Liver (tissue), 9 donors: ENCODE measurements around the gene PTPRQ. TPM values are rescaled to one million over a fixed set of nuclear protein-coding genes. Genes with fewer than 3 reads are reported as not detected.

Source experiments
- DNase-seq: peaks from one replicate; pipeline ENCODE4 v3.0.0-alpha.2; 2017; ENCODE audit warnings: low spot score
- H3K27ac ChIP-seq, 2 donors: one replicate each; pipeline ENCODE4 v1.7.0; 2013; ENCODE audit warnings: inconsistent platforms in 2 of 2, low read length in 2 of 2, control low read depth in 1 of 2, low read depth in 1 of 2, mild to moderate bottlenecking in 1 of 2
- H3K27me3 ChIP-seq, 4 donors: one replicate each; pipeline versions ENCODE4 v1.6.1 to v1.7.0; 2013; ENCODE audit warnings: low read length in 3 of 4, inconsistent platforms in 1 of 4, mild to moderate bottlenecking in 1 of 4, moderate library complexity in 1 of 4; ENCODE audit not compliant: control insufficient read depth in 4 of 4, insufficient read depth in 4 of 4
- H3K36me3 ChIP-seq, 4 donors: one replicate each; pipeline versions ENCODE4 v1.6.1 to v1.7.0; 2013; ENCODE audit warnings: low read length in 3 of 4, mild to moderate bottlenecking in 3 of 4, low read depth in 1 of 4, moderate library complexity in 1 of 4; ENCODE audit not compliant: control insufficient read depth in 4 of 4, insufficient read depth in 3 of 4
- H3K4me1 ChIP-seq, 4 donors: one replicate each; pipeline versions ENCODE4 v1.6.1 to v1.7.0; 2013; ENCODE audit warnings: low read length in 3 of 4, mild to moderate bottlenecking in 3 of 4, moderate library complexity in 1 of 4; ENCODE audit not compliant: control insufficient read depth in 4 of 4, insufficient read depth in 4 of 4
- H3K4me3 ChIP-seq, 3 donors: one replicate each; pipeline versions ENCODE4 v1.6.1 to v1.7.0; 2013; ENCODE audit warnings: low read length in 3 of 3, control low read depth in 1 of 3, low read depth in 1 of 3, mild to moderate bottlenecking in 1 of 3
- H3K9ac ChIP-seq, 2 donors: one replicate each; pipeline ENCODE4 v1.7.0; 2013; ENCODE audit warnings: low read length in 2 of 2, mild to moderate bottlenecking in 2 of 2, moderate library complexity in 2 of 2, control low read depth in 1 of 2, low read depth in 1 of 2
- H3K9me3 ChIP-seq, 4 donors: one replicate each; pipeline versions ENCODE4 v1.6.1 to v1.7.0; 2013; ENCODE audit warnings: low read length in 3 of 4; ENCODE audit not compliant: control insufficient read depth in 4 of 4
- CTCF ChIP-seq: fragments of 150-350 bp; IDR thresholded peaks from 2 replicates; pipeline ENCODE4 v1.5.1; 2017; ENCODE audit warnings: improper control_type of control experiment, low read depth, low read length; ENCODE audit not compliant: missing input control
- EGR1 ChIP-seq, 2 donors: IDR thresholded peaks; 2 replicates each; pipeline ENCODE4 v1.6.1; 2016 to 2018; ENCODE audit warnings: antibody characterized with exemption in 2 of 2, low read depth in 2 of 2
- FOXA1 ChIP-seq: IDR thresholded peaks from 2 replicates; pipeline ENCODE4 v1.6.1; 2016; ENCODE audit warnings: antibody characterized with exemption
- FOXA2 ChIP-seq: IDR thresholded peaks from 2 replicates; pipeline ENCODE4 v1.6.1; 2016; ENCODE audit warnings: antibody characterized with exemption
- GABPA ChIP-seq, 2 donors: IDR thresholded peaks in 1 of 2; conservative IDR thresholded peaks in 1 of 2; 2 replicates each; pipeline ENCODE4 v1.6.1; 2016; ENCODE audit warnings: antibody characterized with exemption in 2 of 2, mild to moderate bottlenecking in 1 of 2, moderate library complexity in 1 of 2
- HNF4A ChIP-seq, 2 donors: conservative IDR thresholded peaks; 2 replicates each; pipeline ENCODE4 v1.6.1; 2016; ENCODE audit warnings: antibody characterized with exemption in 2 of 2, mild to moderate bottlenecking in 2 of 2
- HNF4G ChIP-seq: IDR thresholded peaks from 2 replicates; pipeline ENCODE4 v1.6.1; 2016; ENCODE audit warnings: antibody characterized with exemption
- JUND ChIP-seq, 2 donors: IDR thresholded peaks; 2 replicates each; pipeline ENCODE4 v1.6.1; 2016; ENCODE audit warnings: antibody characterized with exemption in 2 of 2
- MAX ChIP-seq: IDR thresholded peaks from 2 replicates; pipeline ENCODE4 v1.6.1; 2016; ENCODE audit warnings: antibody characterized with exemption
- RAD21 ChIP-seq, 2 donors: IDR thresholded peaks; 2 replicates each; pipeline ENCODE4 v1.6.1; 2016; ENCODE audit warnings: antibody characterized with exemption in 2 of 2, mild to moderate bottlenecking in 2 of 2
- REST ChIP-seq: IDR thresholded peaks from 2 replicates; pipeline ENCODE4 v1.6.1; 2016; ENCODE audit warnings: antibody characterized with exemption, mild to moderate bottlenecking
- RXRA ChIP-seq, 2 donors: IDR thresholded peaks; 2 replicates each; pipeline ENCODE4 v1.6.1; 2017 to 2018; ENCODE audit warnings: antibody characterized with exemption in 2 of 2, mild to moderate bottlenecking in 1 of 2
- SP1 ChIP-seq: IDR thresholded peaks from 2 replicates; pipeline ENCODE4 v1.6.1; 2018; ENCODE audit warnings: antibody characterized with exemption, mild to moderate bottlenecking
- TAF1 ChIP-seq: conservative IDR thresholded peaks from 2 replicates; pipeline ENCODE4 v1.6.1; 2016; ENCODE audit warnings: antibody characterized with exemption, mild to moderate bottlenecking
- YY1 ChIP-seq: IDR thresholded peaks from 2 replicates; pipeline ENCODE4 v1.6.1; 2016; ENCODE audit warnings: antibody characterized with exemption, mild to moderate bottlenecking
- ZBTB33 ChIP-seq: IDR thresholded peaks from 2 replicates; pipeline ENCODE4 v1.6.1; 2016; ENCODE audit warnings: antibody characterized with exemption
- WGBS: extraction: QIAGEN DNeasy Blood & Tissue Kit; methylation state at CpG from one replicate; pipeline ENCODE4 v1.1.7; 2013; 5-methylcytosine and 5-hydroxymethylcytosine counted together
- polyA plus RNA-seq, 2 donors: library from polyadenylated mRNA; stranded (reverse) in 1 of 2; unstranded in 1 of 2; fragments of 200-250 nt in 1 of 2; fragments of >200 nt in 1 of 2; fragmentation: Nextera tagmentation in 1 of 2; extraction: Ambion mirVana in 1 of 2; gene quantifications; one replicate each; pipeline versions ENCODE4 v1.2.1 to v1.2.3, GENCODE V29; 2013 to 2015
- total RNA-seq, 2 donors: library from RNA; depleted of rRNA; stranded (reverse); fragments of >200 nt; gene quantifications; one replicate each; pipeline ENCODE4 v1.2.3, GENCODE V29; 2014
- donor health status: healthy.
- donor health status: healthy.
- donor health status: healthy.
- donor health status: healthy.
- donor health status: healthy.

PTPRQ gene
- total and polyA plus RNA-seq, 4 donors, result 0.02 to 0.08 (median 0.04) TPM

GRCh38 chr12:80491166-80491565 is 47.1 kb downstream of the PTPRQ start (continued):
- TF ChIP-seq CTCF, result no peak
- no peak for TF ChIP-seq RAD21 (IDR thresholded peaks at IDR 0.05)
- TF ChIP-seq EGR1 (IDR thresholded peaks at IDR 0.05; ENCODE audit: low read depth in 2 of 2), result no peak
- TF ChIP-seq JUND (IDR thresholded peaks at IDR 0.05), result no peak
- no peak for TF ChIP-seq TAF1
- no peak for TF ChIP-seq MAX

GRCh38 chr12:80493466-80493865 is 49.4 kb downstream of the PTPRQ start:
- H3K27me3 ChIP-seq, result peaks cover 0 to 4% (median 0%) of the 10 kb centered on the region in 4 donors
- no peak overlapping the region for H3K27ac ChIP-seq
- WGBS, result 92% methylated on average over 2 of the region's 2 CpGs
- TF ChIP-seq REST (no peak), RXRA (IDR thresholded peaks at IDR 0.05) (no peak), HNF4A (conservative IDR thresholded peaks at IDR 0.05) (no peak), EGR1 (IDR thresholded peaks at IDR 0.05; ENCODE audit: low read depth in 2 of 2) (no peak), CTCF (no peak), YY1 (no peak)
- no peaks in the 10 kb centered on the region for H3K36me3 ChIP-seq
- H3K9ac ChIP-seq, result no peak overlapping the region
- no peaks in the 10 kb centered on the region for H3K9me3 ChIP-seq
- no peak for DNase-seq
- H3K4me1 ChIP-seq, result no peaks in the 10 kb centered on the region
- H3K4me3 ChIP-seq, result no peak overlapping the region

GRCh38 chr12:80494836-80495235 is 50.8 kb downstream of the PTPRQ start:
- WGBS, result 86% methylated on average over 1 of the region's 1 CpG
- no peak for DNase-seq
- TF ChIP-seq HNF4G (no peak), RAD21 (IDR thresholded peaks at IDR 0.05) (no peak), FOXA2 (no peak), CTCF (no peak), FOXA1 (no peak), GABPA (IDR thresholded peaks at IDR 0.05 in 1 of 2, conservative IDR thresholded peaks at IDR 0.05 in 1 of 2) (no peak), ZBTB33 (no peak), SP1 (no peak), YY1 (no peak), JUND (IDR thresholded peaks at IDR 0.05) (no peak), RXRA (IDR thresholded peaks at IDR 0.05) (no peak), EGR1 (IDR thresholded peaks at IDR 0.05; ENCODE audit: low read depth in 2 of 2) (no peak), MAX (no peak)

More at GRCh38 chr12:80494836-80495235, 50.8 kb downstream of the PTPRQ start:
- Histone ChIP-seq H3K9me3 (no peaks in the 10 kb centered on the region), H3K36me3 (no peaks in the 10 kb centered on the region), H3K4me1 (no peaks in the 10 kb centered on the region), H3K4me3 (no peak overlapping the region), H3K9ac (no peak overlapping the region), H3K27me3 (no peaks in the 10 kb centered on the region), H3K27ac (no peak overlapping the region)
